Activated CD4-positive, alpha-beta T cell treated with anti-CD3 and anti-CD28 coated beads for 24 hours (primary cell): ENCODE data around the gene STAT4.
"Not testable (repeated sequence)": the region's sequence is repeated elsewhere in the genome, so short reads cannot be mapped to it uniquely, and the experiment has no call there.

ENCODE experiments used
- DNase-seq, 2 donors: peaks; one replicate each; pipeline ENCODE4 v3.0.0-alpha.2; 2020; ENCODE audit warnings: low read depth in 2 of 2

STAT4 gene

DNA sequence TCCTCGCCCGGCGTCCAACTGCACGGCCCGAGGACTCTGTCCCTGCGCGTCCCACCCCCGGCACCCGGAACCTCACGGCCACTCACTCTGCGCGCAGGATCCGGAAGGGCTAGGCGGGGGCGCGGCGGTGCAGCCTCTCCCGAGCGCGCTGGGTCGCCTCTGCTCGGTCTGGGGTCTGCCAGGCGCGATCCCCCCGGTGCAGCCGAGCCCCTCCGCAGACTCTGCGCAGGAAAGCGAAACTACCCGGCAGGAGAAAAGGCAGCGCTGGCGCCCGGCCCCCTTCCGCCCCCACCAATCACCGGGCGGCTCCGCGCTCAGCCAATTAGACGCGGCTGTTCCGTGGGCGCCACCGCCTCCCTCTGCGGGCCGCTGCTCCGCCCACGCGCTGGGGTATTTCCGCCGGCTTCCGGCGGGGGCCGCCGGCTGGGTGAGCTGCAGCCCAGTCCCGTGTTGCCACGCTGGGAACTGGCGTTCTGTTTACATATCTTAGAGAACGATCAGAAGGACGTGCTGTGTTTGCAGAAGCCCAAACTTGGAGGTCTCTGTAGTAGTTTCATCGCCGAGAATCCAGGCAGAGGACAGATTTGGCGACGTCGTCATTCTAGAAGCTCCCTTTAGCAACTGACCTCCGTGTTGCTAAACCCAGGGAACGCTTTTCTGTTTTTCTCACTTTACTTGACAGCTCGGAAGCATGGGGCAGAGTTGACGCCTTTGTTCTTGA, 136.7 kb downstream of the STAT4 start, which contains the start of gene STAT1:
Gene STAT1 (minus strand): TSS at position 240 of the 721 bp plus-strand sequence. CDS start 4,168 bp downstream, outside the sequence.
- DNase-seq = peak; percentile 94 to 97

DNA sequence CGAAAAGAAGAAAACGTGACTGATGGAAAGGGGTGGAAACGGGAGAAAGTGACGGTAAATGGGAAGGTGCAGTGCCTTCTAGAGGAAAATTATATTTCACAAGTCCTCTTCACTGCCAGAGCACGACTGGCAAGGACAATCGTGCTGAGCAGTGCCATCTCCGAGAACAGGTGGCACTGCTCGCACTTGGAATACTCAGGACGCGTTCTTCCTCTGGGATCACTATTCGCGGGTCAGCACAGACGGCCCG, 137.2 kb downstream of the STAT4 start:
- no peak for DNase-seq

DNA sequence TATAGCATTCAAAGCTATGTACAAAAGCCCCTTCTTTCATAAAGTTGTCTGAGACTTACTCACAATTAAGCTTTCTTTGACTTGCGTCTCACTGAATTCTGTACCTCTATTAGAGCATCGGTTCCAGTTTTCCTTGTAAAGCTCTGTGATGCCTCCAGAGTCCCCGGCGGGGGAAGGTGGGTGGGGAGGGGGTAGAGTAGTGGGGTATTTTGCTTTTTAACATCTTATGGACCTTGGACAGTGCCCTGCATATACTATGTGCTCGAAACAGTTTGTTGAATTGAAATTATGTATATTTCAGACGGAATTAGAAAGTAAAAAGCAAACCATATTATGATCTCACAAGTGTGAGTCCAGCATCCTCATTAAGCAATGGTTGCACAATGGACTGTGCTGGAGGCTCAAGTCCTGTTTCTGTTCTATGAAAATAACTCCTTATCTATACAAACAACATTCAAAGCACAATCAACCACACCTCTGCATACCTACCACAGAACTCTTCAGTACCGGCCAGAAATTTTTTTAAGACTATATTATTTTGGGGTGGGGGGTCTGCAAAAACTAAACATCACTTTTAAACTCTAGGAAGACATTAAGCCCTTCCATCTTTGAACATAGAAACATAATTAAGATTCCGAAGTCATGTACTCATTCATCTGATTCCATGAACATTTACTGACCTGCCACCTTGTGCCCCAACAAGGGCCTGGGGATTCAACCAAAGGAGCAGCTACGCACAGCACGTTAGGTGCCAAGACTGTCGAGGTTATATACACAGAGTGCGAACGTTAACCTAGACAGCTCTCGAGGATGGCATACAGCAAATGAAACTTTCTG, 137.7 kb downstream of the STAT4 start:
- no peak for DNase-seq

DNA sequence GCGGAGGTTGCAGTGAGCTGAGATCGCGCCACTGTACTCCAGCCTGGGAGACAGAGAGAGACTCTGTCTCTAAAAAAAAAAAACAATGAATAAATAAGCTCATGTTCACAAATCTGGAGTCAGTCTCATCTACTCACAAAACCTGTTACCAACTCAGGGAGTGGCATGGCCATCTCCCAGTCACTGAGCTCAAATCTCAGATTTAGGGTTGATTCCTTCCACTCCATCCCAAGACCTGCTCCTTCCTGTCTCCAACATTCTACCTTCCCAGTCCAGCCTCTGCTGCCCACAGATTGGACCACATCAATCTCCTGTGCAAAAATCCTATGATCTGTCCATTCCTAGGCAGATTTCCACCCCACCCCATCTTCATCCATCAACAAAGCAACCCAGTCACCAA, 138.4 kb downstream of the STAT4 start:
- DNase-seq = no peak

DNA sequence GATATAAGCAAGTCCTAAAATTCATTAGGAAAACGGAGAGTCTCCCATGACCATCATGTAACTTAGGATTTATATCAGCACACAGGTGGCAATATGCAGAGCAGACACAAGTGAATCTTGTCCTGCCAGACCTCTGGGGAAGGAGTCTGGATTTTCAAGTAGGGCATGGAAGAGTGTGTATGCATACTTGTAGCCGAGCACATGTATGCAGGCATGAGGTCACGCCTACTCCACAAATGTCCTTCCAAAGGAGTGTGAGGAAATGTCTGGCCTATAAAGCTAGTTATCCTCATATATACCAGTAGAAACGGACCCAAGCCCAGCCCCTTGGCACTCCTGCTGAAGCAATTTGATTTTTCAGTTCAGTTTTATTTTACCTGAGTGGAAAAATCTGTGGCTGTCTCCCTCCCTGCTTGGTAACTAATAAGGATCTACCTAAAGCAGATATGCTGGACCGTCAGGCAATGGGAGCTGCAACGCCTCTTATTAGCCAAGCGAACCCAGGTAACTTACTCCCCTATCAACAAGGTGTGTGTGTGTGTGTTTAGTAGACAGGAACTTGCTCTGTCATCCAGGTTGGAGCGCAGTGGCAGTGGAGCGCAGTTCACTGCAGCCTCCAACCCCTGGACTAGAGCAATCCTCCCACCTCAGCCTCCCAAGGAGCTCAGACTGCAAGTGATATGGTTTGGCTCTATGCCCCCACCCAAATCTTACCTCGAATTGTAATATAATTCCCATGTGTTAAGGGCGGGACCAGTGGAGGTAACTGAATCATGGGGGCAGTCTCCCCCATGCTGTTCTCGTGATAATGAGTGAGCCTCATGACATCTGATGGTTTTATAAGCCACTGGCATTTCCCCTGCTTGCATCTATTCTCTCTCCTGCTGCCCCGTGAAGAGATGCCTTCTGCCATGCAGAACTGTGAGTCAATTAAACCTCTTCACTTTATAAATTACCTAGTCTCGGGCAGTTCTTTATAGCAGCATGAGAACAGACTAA, 139.6 kb downstream of the STAT4 start:
- no peak for DNase-seq

DNA sequence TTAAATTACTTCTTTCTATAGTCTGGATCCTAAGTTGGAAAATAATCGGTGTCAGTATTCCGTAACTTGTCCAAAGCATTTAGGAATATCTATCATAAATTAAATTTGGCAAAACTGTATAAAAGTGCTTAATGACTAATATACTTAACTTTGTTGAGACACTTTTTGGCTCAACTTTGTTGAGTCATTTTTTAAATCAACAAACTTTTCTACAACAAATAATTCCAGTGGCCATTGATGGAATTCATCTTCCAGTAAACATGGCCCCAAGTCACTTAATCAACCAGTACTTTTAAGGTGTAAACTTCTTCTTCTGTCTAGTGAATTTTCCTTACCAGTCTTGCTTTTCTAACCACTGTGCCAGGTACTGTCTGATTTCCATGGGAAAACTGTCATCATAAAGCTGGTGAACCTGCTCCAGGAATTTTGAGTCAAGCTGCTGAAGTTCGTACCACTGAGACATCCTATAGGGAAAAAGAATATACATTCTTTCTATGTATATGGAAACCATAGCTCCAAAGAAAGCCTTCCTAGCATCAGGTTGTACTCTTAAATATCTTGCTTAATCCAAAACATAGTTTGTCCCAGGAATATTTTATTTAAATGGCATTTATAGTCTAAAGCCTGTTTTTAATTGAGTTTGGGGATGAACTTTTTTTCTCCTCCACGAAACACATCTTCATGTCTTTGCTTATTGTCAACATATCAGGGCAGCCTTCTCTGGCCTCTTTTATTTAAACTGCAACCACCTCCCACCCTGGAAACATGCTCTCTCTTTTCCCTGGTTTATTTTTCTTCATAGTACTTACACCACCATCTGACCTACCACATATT, 141.0 kb downstream of the STAT4 start:
- DNase-seq = no peak

DNA sequence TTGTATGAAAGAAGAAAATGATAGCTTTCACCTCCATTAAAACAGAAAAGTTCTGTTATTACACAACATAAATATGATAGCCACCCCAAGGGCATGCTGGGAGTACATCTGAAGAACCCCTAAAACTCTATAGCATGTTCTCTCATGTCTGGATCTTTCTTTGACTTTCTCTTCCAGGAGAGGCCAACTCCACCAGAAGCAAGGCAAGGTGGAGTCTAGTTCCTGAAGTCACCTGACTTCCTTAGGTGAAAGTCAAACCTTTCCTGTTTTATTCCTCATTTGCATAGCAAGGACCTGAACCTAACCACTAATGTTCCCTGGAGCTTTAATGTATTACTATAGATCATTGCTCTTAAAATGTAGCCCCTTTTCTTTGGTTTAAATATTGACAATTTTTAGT, 142.5 kb downstream of the STAT4 start:
- DNase-seq = no peak

DNA sequence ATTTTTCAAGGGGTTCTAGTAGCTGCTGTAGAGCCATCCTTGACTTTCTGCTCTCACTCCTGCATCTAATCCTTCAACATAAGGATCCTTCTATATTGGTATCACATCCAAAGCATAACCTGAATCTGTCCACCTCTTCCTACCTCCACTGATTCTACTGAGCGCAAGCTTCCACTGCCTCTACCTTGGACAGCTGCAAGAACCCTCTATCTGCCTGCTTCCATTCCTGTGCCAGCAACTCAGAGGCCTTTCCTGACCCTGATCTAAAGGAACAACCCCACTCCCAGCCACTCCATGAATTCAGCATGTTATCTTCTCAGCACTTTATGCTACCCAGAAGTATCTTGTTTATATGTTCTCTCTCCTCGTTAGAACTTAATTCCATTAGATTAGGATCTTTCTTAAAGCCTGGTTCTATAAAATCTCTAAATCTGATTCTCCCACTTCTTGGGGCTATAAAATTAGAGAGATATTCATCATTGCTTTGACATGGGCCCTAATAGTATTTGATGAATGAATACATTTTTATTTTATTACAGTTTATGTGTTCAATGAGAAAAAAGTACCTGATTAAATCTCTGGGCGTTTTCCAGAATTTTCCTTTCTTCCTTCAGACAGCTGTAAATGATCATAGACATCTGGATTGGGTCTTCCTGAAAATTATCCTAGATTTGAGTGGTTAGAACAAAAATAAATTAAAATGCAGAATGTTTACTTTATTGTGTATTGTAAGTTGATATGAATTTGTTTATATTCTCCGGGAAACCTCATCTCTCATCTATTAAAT, 143.6 kb downstream of the STAT4 start:
- DNase-seq = no peak

DNA sequence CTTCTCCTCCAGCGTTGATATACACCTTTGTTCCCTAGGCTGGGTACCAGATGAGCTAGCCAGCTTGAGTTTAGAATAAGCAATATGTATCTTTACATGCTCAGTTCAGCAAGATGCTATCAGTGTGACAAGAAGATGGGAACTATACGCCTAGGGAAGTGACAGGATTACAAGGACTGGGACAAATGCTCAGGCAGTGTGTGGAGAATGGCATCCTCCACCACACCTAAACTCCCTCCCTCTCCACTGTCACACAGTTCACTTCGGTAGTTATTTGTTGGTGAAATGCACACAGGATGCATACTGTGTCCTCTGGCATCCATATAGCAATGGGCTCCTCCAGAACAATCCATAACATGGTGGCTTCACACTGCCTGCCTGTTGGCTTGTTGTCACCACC, 144.5 kb downstream of the STAT4 start:
- DNase-seq = no peak

DNA sequence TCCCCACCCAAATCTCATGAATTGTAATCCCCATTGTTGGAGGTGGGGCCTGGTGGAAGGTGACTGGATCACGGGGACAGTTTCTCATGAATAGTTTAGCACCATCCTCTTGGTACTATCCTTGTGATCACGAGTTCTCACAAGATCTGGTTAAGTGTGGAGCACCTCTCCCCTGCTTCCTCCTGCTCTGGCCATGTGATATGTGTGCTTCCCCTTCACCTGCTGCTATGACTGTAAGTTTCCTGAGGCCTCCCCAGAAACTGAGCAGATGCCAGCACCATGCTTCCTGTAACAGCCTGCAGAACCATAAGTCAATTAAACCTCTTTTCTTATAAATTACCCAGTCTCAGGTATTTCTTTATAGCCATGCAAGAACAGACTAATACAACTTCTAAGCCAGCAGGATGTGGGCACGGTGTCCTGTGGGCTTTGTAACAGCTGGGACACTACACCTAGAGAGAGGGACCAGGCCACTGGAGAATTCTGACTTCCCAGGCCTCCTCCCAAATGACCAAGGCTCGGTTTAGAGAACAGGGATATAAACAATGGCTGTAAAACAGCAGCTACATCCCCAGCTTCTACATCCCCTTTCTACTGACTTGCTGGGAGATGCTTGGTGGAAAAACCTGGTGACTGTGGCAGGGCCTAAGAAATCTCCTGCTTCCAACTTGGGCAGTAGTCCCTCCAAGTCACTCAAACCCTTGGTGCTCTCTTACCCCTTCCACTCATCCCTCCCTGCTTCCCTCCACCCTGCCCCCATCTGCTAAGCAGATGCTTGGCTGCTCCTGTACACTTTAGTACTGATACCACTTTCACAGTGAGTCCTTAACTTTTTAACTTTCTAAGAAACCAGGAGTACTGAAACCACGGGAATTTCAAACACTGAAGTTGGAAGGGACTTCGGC, 147.1 kb downstream of the STAT4 start:
- DNase-seq = no peak

DNA sequence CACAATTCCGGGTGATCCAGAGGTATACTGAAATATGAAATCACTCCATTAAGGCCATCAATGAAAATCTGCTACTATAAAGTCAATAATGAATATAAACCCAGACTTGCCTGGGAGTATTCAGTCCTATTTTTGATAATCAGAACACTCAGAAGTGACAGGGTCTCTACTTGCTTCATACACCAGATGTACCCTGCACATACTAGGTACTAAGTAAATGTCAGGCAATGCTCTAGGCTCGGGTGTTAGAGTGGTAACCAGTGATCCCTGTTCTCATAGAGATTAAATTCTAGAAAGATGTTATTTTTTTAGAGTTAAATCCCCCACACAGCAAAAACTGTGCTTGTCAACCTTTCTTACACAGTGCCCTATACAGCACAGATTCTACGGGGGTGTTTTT, 149.2 kb downstream of the STAT4 start:
- no peak for DNase-seq

DNA sequence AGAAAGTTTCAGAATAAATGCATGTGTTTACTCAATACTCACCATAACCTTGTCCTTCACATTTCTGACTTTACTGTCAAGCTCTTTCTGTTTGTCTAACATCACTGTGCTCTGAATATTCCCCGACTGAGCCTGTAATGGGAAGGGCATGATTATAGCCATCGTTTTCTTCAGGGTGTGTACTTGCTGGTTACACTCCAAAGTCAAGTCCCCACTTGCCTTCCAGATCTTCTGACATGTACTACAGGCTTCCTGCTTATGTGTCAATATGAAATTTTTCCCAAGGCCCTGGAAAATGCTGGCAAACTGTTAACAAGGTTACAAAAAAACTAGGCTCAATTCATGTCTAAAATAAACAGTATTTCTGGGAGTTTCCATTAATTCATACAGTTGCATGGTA, 149.8 kb downstream of the STAT4 start:
- no peak for DNase-seq

DNA sequence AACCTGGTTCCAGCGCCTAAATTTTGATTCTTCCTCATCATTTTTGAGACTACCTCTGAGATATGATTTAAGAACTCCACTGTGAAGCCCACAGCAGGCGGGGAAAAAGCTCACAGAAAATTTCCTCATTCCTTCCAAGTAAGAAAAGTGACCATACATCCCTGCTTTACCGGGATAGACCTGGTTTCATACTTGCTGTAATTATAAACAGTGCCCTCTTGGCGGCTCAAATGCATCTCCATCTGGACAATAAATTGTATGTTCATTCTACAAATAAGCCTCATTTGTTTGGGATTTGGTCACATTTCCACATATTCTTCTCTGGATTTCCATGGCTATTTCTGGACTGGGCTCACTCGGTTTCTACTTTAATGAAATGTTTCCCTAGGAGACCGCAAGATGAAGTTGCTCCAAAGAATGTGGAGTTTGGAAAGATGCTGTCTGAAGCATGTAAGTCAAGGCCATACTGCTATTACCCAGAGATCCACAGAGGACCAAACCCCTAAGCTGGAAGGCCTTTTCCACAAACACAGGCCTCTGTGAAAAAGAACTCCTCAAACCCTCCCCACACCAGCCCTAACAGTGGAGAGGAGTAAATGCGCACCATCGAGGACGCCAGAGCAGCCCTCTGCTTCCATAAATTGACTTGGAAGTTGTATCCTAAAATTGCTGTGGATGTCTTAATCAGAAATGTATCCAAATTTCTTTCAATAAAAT, 150.7 kb downstream of the STAT4 start:
- DNase-seq = no peak

DNA sequence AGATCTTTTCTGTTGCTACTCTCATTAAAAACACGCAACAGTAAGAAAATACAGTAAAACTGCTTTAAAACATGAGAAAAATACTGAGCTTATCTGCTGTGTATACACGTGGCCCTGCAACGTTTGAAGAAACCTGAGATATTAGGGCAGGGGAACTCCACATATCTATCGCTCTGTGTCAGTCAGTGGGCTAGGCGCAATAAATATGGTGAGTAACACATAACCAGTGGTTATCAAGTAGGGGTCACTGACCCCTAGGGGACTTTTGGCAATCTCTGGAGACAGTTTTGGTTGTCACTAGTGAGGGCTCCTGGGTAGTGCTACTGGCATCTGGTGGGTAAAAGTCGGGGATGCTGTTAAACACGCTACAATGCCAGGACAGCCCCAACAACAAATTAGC, 151.7 kb downstream of the STAT4 start:
- no peak for DNase-seq

DNA sequence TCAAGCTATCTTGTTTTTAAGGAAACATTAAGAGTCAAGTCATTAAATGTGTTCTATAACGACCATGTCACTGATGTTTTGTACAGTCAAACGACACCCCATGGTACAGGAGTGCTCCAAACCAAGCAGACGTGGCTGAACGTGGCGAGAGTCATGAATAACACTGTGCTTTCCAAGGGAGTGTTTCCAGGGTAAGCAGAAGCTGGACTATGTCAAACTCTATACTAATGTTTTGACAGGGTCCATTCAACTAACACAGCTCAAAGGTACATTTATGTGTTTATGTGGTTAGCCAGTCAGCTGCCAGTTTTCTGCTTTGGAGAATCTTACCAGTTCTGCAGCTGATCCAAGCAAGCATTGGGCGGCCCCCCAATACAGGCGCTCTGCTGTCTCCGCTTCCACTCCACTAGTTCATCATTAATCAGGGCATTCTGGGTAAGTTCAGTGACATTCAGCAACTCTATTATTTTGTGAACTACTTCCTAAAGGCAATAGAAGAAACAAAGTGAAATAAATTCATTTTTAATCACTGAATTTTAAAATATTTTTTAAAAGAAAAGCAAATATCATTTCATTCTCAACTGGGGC, 153.2 kb downstream of the STAT4 start:
- DNase-seq = no peak

DNA sequence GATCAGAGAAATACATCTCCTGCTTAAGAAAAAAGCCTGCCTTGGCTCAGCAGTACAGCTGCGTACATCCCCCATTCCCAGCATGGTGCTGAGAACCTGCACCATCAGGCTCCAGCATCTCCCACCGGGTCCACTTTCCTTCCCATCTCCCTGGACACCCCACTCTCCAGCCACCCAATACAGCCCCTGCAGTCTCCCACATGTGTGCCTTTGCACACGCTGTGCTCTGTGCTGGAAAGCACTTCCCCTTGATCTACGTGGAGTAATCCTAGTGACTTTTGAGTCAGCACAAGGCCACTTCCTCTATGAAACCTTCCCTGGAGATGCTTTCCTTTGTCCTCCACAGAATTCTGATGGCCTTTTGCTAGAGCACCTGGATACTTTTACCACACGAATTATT, 153.8 kb downstream of the STAT4 start:
- no peak for DNase-seq

DNA sequence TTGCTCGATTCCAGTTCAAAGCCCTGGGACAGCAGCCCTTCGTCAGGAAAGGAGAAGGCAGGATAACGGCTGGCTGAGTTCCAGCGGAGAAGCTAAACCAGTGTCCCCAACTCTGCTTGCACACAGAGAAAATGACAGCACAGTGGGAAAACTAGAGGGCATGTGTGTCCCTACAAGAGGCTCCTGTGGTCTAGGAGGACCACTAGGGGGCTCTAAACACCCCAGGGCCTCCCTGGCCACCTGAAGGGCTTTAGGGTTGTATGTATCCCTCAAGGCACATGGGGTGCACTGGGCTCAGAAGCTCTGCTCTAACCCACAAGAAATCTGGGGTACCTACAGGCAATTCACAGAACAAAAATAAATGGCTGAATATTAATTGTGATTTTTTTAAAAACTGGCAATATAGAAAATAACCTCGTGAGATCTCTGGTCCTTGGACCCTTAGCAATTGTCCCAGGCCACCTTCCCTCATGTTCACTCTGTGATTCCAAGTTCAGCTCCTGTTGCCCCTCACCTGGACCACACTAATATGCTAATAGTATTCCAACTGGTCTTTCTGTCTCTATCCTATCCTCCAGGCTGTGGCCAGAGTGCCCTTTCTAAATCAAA, 154.4 kb downstream of the STAT4 start:
- DNase-seq = no peak

DNA sequence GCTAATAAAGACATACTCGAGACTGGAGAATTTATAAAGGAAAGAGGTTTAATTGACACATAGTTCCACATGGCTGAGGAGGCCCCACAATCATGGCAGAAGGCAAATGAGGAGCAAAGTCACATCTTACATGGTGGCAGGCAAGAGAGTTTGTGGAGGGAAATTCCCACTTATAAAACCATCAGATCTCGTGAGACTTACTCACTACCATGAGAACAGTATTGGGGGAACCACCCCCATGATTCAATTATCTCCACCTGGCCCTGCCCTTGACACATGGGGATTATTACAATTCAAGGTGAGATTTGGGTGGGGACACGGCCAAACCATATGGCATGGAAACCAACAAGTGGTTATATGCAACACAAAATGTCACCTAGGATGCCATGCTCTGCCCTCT, 155.5 kb downstream of the STAT4 start:
- not testable (repeated sequence) for DNase-seq
